Measurements from ENCODE around the gene CFAP73. TPM values are rescaled to one million over a fixed set of nuclear protein-coding genes. Genes with fewer than 3 reads are reported as not detected.

CFAP73 gene
- total and polyA plus RNA-seq, 5 experiments from 2014 or later = 0.39 TPM; not detected in 4

DNA sequence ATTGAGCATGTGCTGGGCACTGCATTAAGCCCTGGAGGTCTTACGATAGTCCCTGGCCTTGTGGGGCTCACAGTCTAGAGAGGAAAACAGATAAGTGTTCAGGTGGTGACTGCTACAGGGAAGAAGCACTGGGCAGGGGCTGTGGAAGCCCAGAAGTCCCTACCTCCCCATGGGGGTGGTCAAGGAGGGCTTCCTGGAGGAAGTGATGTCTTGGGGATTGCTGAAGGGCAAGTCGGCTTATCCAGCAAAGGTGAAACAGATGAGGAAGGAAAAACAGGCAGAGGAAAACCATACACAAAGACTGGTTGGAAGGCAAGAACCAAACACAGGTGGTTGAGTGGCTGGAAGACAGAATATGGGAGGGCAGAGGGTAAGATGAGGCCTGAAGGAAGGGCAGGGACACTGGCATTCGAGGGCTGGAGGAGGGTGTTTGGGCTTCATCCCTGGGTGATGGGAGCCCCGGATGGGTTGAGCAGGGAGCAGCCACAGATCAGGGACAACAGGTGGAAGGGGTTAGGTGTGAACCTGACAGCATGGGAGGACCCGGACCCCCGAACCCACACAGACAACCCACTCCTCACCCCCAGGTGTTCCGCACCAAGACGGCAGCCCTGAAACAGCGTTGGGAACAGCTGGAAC, 2.8 kb downstream of the CFAP73 start:
- H3K27me3 Mint-ChIP-seq = peaks cover 0 to 25% (median 0%) of the 10 kb centered on the region in 5 donors
- peak overlapping the region; percentile 75 to 89 (median 83) for H3K4me3 Mint-ChIP-seq
- DNase-seq (no peak), ATAC-seq (no peak)
- peaks cover 9 to 36% (median 21%) of the 10 kb centered on the region in 4 donors for H3K4me1 Mint-ChIP-seq
- peaks cover 0 to under 1% (median 0%) of the 10 kb centered on the region in 3 donors for H3K36me3 Mint-ChIP-seq
- peaks cover 0 to 3% (median 1%) of the 10 kb centered on the region in 9 donors for H3K9me3 Mint-ChIP-seq
- H3K27ac Mint-ChIP-seq = peak overlapping the region in 8 of 10 donors; percentile 22 to 86 (median 61)
- POLR2A ChIA-PET = no interaction called here

DNA sequence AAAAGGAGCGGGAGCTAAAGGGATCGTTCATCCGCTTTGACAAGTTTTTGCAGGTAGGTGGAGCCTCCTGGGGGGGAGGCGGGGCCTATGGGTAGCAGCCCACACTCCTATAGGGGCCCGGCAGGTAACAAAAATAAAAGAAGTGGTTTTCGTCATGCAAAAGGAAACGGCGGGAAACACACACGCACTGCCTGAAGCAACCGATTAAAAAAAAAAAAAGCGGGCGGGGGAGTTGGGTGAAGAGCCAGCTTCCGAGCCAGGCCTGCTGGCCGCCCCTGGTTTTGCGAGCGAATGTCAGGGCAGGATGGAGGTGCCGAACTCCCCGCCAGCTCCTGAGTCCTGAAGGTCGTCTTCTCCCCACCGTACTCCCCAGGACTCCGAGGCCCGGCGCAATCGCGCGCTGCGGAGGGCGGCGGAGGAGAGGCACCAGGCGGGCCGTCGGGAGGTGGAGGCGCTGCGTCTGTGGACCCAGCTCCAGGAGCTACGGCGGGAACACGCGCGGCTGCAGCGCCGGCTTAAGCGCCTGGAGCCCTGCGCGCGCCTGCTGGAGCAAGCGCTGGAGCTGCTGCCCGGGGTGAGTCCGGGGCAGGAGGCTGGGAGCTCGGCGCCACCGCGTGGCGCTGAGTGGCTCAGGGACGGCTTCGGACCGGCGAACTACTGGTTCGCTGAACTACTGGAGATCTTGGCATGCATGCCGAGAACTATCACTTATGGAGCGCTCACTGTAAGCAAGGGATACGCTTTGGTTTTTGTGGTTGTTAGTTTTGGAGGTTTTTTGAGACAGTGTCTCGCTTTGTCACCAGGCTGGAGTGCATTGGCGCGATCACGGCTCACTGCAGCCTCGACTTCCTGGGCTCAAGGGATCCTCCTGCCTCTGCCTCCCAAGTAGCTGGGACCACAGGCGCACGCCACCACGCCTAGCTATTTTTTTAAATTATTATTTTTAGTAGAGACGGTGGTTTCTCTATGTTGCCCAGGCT, 3.6 kb downstream of the CFAP73 start:
- H3K4me3 Mint-ChIP-seq = peak overlapping the region; percentile 75 to 89 (median 83)
- POLR2A ChIA-PET = interaction anchor here (0.6 to 0.9 kb wide), 3 partner anchors 69 to 253 kb away, joined by 3 to 6 read pairs (median 5); no protein-coding TSS in a partner anchor
- H3K36me3 Mint-ChIP-seq = peaks cover 0 to 9% (median 0%) of the 10 kb centered on the region in 3 donors
- peak overlapping the region in 6 of 10 donors; percentile 22 to 86 (median 55) for H3K27ac Mint-ChIP-seq
- peaks cover 0 to 25% (median 0%) of the 10 kb centered on the region in 5 donors for H3K27me3 Mint-ChIP-seq
- no peaks in the 10 kb centered on the region for H3K9me3 Mint-ChIP-seq
- ATAC-seq = peak; percentile 86 to 93
- H3K4me1 Mint-ChIP-seq = peaks cover 9 to 36% (median 21%) of the 10 kb centered on the region in 4 donors
- DNase-seq = peak; percentile 20 to 79 (median 68)

DNA sequence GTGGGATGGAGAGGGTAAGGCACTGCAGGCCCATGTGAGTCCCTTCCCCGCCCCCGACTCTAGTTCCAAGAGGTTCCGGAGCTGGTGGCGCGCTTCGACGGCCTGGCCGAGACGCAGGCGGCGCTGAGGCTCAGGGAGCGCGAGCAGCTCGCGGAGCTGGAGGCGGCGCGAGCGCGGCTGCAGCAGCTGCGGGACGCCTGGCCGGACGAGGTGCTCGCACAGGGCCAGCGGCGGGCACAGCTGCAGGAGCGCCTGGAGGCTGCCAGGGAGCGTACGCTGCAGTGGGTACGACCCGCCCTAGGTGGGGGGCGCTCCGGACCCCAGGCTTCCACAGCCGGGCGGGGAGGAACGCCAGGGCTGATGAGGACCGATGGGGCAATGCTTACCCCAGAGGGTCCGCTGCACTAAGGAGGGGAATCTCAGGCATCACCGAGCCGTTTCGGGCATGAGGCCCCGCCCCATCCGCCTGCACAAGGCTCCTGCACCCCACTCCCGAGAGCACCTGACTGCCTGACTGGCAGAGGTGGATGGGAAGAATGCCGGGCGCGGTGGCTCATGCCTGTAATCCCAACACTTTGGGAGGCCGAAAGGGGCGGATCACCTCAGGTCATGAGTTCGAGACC, 4.9 kb downstream of the CFAP73 start:
- Mint-ChIP-seq H3K27me3 (peaks cover 0 to 25% (median 0%) of the 10 kb centered on the region in 5 donors), H3K36me3 (peaks cover 0 to 22% (median 0%) of the 10 kb centered on the region in 3 donors), H3K4me3 (peak overlapping the region; percentile 65 to 89 (median 82)), H3K27ac (peak overlapping the region in 2 of 10 donors; percentile 38 to 73), H3K4me1 (peaks cover 9 to 36% (median 21%) of the 10 kb centered on the region in 4 donors), H3K9me3 (no peaks in the 10 kb centered on the region)
- ATAC-seq (peak in 1 of 2 donors; percentile 14), DNase-seq (peak in 2 of 10 donors; percentile 15 to 24)
- POLR2A ChIA-PET = interaction anchor here (0.6 kb wide), 1 partner anchor 180 kb away, joined by 4 read pairs; no protein-coding TSS in a partner anchor

DNA sequence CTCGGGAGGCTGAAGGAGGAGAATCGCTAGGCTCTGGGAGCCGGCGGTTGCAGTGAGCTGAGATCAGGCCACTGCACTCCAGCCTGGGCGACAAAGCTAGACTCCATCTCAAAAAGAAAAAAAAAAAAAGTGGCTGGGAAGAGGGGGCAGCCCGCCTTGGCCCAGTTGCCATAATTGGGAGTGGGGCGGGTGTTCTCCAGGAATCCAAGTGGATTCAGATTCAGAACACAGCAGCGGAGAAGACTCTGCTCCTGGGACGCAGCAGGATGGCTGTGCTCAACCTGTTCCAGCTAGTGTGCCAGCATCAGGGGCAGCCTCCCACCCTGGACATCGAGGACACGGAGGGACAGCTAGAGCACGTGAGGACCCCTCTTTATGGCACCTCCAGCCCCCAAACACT, 5.5 kb downstream of the CFAP73 start:
- Mint-ChIP-seq H3K4me1 (peaks cover 9 to 36% (median 20%) of the 10 kb centered on the region in 4 donors), H3K27me3 (peaks cover 0 to 25% (median 0%) of the 10 kb centered on the region in 5 donors), H3K4me3 (peak overlapping the region in 4 of 10 donors; percentile 5 to 65 (median 29)), H3K9me3 (no peaks in the 10 kb centered on the region), H3K27ac (no peak overlapping the region), H3K36me3 (peaks cover 0 to 25% (median 0%) of the 10 kb centered on the region in 3 donors)
- no peak for ATAC-seq
- no peak for DNase-seq
- POLR2A ChIA-PET = interaction anchor here (0.8 kb wide), 1 partner anchor 30 kb away, joined by 3 read pairs; the partner anchor contains the start of gene DDX54

DNA sequence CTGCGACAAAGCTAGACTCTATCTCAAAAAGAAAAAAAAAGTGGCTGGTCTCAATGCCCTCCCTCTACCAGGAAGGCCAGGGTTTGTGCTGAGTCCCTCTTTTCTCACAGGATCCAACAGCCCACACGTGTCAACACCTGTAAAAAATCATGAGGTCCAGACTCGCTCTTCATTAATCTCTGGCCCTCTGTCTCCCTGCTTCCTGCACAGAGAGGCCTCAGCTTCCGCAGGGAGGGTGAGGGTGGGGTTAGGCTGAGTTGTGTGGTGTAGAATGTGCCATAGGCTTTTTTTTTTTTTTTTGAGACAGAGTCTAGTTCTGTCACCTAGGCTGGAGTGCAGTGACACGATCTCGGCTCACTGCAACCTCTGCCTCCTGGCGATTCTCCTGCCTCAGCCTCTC, 6.1 kb downstream of the CFAP73 start:
- no peak for ATAC-seq
- Mint-ChIP-seq H3K4me1 (peaks cover 9 to 36% (median 20%) of the 10 kb centered on the region in 4 donors), H3K4me3 (peak overlapping the region in 5 of 10 donors; percentile 10 to 65 (median 15)), H3K27me3 (peaks cover 0 to 20% (median 0%) of the 10 kb centered on the region in 5 donors), H3K27ac (no peak overlapping the region), H3K36me3 (peaks cover 0 to 30% (median 4%) of the 10 kb centered on the region in 3 donors), H3K9me3 (no peaks in the 10 kb centered on the region)
- no peak for DNase-seq
- POLR2A ChIA-PET = interaction anchor here (0.8 kb wide), 1 partner anchor 29 kb away, joined by 3 read pairs; the partner anchor contains the start of gene DDX54

DNA sequence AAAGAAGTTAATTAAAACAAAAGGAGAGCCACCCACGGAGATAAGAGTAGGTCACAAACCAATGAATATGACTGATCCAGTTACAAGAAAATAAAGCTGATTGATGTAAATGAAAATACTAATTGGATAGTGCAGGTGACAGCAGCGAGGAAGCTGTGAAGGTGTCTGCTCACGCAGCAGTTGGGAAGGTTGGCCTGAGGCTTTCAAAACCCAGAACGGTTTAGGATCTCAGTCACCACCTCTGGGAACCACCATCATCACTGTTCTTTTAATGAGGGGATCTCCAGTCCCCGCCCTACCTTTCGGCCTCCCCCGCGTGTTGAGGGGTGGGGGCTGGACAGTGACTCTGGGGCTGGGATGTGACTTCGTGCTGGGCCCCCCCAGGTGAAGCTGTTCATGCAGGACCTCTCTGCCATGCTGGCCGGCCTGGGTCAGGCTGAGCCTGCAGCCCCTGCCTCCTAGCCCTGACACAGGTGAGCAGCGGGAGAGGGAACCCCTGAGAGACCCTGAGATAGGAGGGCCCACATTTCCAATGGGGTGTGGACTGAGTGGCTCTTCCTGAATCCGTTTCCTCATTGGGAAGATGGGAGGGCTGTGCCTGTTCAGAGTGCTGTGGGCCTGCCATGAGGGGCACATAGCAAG, 7.8 kb downstream of the CFAP73 start:
- no peak overlapping the region for H3K4me3 Mint-ChIP-seq
- DNase-seq (no peak), ATAC-seq (no peak)
- H3K27me3 Mint-ChIP-seq = peaks cover 0 to 15% (median 0%) of the 10 kb centered on the region in 5 donors
- peak overlapping the region in 3 of 10 donors; percentile 19 to 42 (median 30) for H3K27ac Mint-ChIP-seq
- POLR2A ChIA-PET = no interaction called here
- H3K9me3 Mint-ChIP-seq = no peaks in the 10 kb centered on the region
- H3K36me3 Mint-ChIP-seq = peaks cover 0 to 44% (median 10%) of the 10 kb centered on the region in 3 donors
- H3K4me1 Mint-ChIP-seq = peaks cover 6 to 32% (median 14%) of the 10 kb centered on the region in 4 donors

DNA sequence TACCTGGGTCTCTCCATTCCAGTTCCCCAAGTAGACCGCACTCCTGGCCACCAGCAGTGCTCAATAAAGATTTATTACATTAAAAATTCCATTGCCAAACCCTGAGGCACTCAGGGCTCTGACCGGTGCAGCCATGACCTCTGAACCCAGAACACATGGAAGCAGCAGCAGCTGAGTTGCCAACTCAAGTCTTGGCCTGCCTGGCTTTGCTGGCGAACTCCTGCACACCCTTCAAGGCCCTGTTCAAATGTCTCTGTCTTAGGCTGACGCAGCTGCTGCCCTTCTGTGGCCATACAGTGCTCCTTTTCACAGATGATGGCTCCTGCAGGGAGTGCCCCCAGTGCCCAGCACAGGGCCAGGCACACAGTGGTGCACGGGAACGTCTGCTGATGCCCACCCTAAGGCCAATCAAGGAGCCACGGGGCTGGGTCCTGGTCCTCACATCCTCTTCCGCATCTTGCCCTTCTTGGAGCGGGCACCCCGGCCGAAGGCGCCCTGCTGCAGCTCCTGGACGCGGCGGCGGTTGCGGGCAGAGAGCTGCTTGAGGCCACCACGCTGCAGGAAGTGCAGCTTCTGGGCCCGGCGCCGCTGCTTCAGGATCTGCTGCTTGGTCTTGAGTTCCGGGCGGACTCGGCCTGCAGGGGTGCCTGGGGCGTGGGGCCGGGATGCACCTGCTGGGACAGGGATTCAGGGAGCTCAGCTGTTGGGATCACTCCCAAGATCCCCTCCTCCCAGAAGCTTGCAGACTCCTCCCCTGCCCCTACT, 9.1 kb downstream of the CFAP73 start:
- no peak for DNase-seq
- H3K36me3 Mint-ChIP-seq = peaks cover 0 to 55% (median 16%) of the 10 kb centered on the region in 3 donors
- POLR2A ChIA-PET = no interaction called here
- no peak for ATAC-seq
- H3K4me3 Mint-ChIP-seq = peak overlapping the region in 1 of 10 donors; percentile 71
- no peaks in the 10 kb centered on the region for H3K9me3 Mint-ChIP-seq
- H3K4me1 Mint-ChIP-seq = peaks cover 0 to 23% (median 7%) of the 10 kb centered on the region in 4 donors
- peaks cover 0 to 13% (median 0%) of the 10 kb centered on the region in 5 donors for H3K27me3 Mint-ChIP-seq
- peak overlapping the region in 1 of 10 donors; percentile 42 for H3K27ac Mint-ChIP-seq

DNA sequence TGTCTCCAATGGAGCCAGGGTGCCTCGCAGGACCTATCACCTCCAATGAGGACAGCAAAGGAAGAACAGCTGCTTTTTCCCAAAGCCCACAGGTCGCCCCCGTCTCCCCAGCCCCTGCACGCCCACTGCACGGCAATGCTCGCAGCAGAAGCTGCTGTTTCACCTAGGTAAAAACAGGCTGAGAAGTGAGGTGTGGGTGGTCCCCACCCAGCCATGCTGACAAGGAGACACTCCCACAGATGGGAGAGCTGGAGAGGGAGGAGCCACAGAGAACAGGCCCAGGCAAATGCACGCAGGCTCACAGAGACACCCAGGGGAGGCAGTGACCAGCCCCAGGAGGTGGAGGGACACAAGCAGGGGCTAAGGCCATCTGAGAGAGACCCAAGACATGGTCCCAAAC, 10.4 kb downstream of the CFAP73 start:
- POLR2A ChIA-PET = no interaction called here
- H3K4me1 Mint-ChIP-seq = peaks cover 0 to 15% (median 3%) of the 10 kb centered on the region in 4 donors
- peaks cover 0 to 8% (median 0%) of the 10 kb centered on the region in 5 donors for H3K27me3 Mint-ChIP-seq
- DNase-seq (no peak), ATAC-seq (no peak)
- peaks cover 0 to 63% (median 17%) of the 10 kb centered on the region in 3 donors for H3K36me3 Mint-ChIP-seq
- H3K27ac Mint-ChIP-seq = no peak overlapping the region
- no peaks in the 10 kb centered on the region for H3K9me3 Mint-ChIP-seq
- H3K4me3 Mint-ChIP-seq = no peak overlapping the region

DNA sequence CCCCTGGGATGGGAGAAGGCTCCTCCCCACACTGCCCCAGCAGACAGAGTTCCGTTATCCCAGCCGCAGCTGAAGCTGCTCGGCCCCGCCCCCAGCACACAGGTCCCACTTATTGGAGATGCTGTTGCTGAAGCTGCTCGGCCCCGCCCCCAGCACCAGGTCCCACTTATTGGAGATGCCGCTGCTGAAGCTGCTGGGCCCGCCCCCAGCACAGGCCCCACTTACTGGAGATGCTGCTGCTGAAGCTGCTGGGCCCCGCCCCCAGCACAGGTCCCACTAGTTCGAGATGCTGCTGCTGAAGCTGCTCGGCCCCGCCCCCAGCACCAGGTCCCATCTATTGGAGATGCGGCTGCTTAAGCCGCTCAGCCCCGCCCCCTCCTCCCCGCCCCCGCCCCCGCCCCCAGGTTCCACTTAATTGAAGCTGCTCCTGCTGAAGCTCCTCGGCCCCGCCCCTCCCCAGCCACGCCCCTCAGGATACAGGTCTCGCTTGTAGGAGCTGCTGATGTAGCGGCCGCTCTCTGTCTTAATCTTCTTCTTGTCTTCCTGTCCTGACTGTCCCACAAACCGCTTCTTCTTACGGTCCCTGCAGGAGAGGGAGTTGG, 12.0 kb downstream of the CFAP73 start:
- Mint-ChIP-seq H3K4me3 (no peak overlapping the region), H3K27me3 (no peaks in the 10 kb centered on the region), H3K36me3 (peaks cover 0 to 77% (median 21%) of the 10 kb centered on the region in 3 donors), H3K27ac (peak overlapping the region in 1 of 10 donors; percentile 71), H3K4me1 (peaks cover 0 to 5% (median under 1%) of the 10 kb centered on the region in 4 donors), H3K9me3 (no peaks in the 10 kb centered on the region)
- DNase-seq (no peak), ATAC-seq (no peak)
- POLR2A ChIA-PET = no interaction called here

DNA sequence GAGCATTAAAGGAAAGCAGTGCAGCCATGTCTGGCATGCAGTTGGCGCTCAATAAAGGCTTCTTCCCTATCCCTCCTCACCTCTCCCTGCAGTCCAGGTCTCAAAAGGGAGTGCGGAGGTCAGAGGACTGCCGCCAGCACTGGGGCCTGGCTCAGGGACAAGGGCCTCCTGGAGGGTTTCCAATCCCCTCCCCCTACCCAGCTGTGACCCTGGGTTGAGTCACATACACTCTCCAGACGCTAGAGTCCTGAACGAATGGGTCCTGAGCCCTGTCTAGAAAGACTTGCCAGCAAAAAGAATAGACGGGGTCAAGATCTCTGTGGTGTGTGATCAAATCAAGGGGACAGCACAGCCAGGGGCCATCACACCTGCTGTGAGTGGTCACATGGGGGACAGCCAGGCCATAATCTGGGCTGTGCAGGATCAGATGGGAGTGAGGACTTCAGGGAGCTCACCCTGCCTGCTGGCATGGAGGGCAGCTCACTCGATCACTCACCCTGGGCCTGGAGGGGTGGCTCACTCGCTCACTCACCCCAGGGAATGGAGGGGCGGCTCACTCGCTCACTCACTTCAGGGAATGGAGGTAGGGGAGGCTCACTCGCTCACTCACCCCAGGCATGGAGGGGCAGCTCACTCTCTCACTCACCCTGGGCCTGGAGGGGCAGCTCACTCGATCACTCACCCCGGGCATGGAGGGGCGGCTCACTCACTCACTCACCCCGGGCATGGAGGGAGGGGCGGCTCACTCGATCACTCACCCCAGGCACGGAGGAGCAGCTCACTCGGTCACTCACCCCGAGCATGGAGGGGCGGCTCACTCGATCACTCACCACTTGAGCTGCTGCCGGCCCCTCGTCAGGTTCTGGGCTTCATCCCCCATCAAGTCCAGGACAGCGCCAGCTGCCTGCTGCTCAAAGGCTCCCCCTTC, 12.8 kb downstream of the CFAP73 start:
- peaks cover 0 to 2% (median 0%) of the 10 kb centered on the region in 4 donors for H3K4me1 Mint-ChIP-seq
- H3K36me3 Mint-ChIP-seq = peaks cover 0 to 83% (median 23%) of the 10 kb centered on the region in 3 donors
- no peak overlapping the region for H3K4me3 Mint-ChIP-seq
- POLR2A ChIA-PET = interaction anchor here (0.6 kb wide), 1 partner anchor 108 kb away, joined by 4 read pairs; no protein-coding TSS in a partner anchor
- ATAC-seq (no peak), DNase-seq (no peak)
- H3K9me3 Mint-ChIP-seq = no peaks in the 10 kb centered on the region
- no peaks in the 10 kb centered on the region for H3K27me3 Mint-ChIP-seq
- peak overlapping the region in 1 of 10 donors; percentile 73 for H3K27ac Mint-ChIP-seq
